Uterus (tissue), 2 donors: ENCODE measurements around the gene DPEP1.

Experiments used
- CTCF ChIP-seq, 4 experiments: fragments of 200-600 bp in 2 of 4; fragments of 450-650 bp in 2 of 4; sonication (generic) in 2 of 4; IDR thresholded peaks; one replicate each; pipeline ENCODE4 v1.5.1; 2016 to 2019; ENCODE audit warnings: antibody characterized with exemption in 4 of 4, mild to moderate bottlenecking in 2 of 4, moderate library complexity in 1 of 4
- POLR2A ChIP-seq, 2 donors: fragments of 450-650 bp; IDR thresholded peaks; one replicate each; pipeline ENCODE4 v1.6.1; 2016; ENCODE audit warnings: antibody characterized with exemption in 2 of 2, mild to moderate bottlenecking in 1 of 2, moderate library complexity in 1 of 2

DNA sequence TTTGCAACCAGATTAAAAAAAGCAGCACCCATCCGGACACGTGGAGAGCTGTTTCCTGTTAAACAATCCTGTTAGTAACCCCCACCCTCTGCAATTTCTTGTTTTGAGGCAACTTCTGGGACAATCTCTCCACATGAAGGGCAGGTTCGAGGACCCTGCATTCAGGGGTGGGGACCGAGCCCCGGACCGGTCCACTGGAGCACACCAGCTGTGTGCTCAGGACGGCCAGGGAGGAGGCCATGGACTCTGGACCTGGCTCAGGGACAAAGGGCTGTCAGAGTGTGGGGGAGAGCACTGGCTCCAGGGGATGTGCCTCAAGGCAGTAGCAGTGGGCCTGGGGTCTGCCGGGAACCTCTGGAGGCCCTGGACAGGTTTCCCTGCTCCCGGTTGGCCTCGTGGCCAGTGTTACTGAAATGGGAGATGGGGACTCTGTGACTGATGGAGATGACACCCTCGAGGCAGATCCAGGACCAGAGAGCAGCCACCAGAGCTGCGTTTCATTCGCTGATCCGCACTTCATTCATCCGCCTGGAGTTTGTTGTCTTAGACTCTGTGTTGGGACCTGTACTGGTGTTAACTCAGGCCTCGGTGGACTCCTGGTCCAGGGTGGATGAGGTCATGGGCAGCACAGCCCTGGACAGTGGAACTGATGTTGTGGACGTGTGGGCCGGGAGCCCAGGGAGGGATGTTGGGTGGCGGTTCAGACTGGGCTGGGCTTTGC, 40.8 kb upstream of the DPEP1 start:
- TF ChIP-seq CTCF (IDR thresholded peaks at IDR 0.05): no peak
- no peak for TF ChIP-seq POLR2A (IDR thresholded peaks at IDR 0.05)
